ENCODE data around the gene TBC1D10A.

TBC1D10A gene, protein sequence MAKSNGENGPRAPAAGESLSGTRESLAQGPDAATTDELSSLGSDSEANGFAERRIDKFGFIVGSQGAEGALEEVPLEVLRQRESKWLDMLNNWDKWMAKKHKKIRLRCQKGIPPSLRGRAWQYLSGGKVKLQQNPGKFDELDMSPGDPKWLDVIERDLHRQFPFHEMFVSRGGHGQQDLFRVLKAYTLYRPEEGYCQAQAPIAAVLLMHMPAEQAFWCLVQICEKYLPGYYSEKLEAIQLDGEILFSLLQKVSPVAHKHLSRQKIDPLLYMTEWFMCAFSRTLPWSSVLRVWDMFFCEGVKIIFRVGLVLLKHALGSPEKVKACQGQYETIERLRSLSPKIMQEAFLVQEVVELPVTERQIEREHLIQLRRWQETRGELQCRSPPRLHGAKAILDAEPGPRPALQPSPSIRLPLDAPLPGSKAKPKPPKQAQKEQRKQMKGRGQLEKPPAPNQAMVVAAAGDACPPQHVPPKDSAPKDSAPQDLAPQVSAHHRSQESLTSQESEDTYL

DNA sequence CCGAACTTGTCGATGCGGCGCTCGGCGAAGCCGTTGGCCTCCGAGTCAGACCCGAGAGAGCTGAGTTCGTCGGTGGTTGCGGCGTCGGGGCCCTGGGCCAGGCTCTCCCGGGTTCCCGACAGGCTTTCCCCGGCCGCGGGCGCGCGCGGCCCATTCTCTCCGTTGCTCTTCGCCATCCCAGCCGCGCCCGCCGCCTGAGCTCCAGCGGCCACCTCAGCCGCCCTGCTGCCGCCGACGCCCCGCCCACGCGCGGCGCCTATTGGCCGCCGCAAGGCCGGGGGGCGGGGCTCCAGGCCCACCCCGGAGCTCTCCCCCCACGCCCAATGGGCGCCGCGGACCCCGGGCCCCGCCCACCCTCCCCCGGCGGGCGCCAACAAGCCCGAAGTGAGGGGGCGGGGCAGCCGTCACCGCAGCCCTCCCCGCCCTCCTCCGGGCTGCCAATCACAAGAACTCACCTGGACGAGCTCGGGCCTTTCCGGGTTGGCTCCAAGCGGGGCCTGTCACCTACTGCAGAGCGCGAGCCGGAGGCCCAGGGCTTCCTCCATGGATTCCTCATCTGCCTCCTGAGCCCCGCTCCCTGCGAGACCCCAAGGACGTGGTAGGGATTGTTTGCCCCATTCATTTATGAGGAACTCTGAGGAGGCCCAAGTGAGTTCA lies at the start of gene TBC1D10A:
TSS of gene TBC1D10A (minus strand) at position 236 of the 657 bp plus-strand sequence. CDS start at position 176, 60 bp downstream.
- DNase-seq: peak; percentile 91

DNA sequence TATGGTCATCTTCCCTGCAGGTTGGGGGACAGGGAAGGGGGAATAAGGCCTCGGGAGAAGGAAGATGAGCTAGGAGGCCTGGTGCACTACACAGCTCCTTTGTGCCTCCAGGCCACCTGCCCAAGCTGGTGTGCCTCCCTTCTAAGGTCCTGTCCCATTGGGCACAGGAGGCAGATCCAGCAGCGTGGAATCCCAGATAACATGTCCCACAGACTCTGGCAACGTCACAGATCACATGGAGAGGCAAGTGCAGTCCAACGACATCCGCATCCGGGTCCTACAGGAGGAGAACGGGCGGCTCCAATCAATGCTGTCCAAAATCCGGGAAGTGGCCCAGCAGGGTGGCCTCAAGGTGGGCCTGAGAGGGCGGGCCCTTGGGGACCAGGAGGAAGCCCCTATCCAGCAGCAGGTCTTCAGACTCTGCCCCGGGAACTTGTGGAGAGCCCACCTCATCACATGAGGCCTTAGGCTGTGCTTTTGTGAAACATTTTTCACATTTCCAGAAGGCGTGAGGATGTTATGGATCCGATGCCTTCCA lies 48.6 kb upstream of the TBC1D10A start:
- no peak for DNase-seq

DNA sequence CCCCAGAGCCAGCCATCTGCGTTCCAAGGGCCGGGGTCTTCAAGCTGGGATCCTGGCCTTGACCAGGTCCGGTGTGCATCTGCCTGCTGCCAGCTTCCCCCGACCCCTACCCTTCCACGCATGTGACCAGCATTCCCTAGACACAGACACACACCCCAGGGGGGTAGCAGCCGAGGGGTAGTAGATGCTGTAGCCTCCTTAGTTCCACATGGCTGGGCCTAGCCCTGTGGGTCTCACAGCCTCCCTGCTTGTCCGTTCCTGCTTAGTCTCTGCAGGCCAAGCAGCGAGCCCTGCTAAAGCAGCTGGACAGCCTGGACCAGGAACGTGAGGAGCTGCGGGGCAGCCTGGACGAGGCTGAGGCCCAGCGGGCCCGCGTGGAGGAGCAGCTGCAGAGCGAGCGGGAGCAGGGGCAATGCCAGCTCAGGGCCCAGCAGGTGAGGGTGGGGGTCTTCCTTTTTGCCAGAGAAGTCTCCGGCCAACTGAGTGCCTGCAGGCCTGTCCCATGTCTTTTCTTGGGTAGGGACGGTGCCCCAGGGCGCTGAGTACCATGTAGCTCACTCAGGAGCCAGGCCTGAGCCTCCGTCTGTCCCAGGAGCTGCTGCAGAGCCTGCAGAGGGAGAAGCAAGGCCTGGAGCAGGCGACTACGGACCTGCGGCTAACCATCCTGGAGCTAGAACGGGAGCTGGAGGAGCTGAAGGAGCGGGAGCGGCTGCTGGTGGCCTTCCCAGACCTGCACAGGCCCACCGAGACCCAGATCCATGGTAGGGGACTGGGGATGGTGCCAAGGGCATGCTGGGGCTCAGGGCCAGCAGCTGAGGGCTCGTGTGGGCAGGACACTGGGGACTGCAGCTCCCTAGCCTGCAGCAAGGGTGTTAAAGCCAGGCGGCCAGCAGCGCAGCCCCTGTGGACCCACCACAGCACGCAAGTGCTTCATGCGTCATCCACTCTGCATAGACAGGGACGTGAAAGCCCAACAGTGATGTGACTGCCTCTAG lies 46.9 kb upstream of the TBC1D10A start:
- DNase-seq: no peak

DNA sequence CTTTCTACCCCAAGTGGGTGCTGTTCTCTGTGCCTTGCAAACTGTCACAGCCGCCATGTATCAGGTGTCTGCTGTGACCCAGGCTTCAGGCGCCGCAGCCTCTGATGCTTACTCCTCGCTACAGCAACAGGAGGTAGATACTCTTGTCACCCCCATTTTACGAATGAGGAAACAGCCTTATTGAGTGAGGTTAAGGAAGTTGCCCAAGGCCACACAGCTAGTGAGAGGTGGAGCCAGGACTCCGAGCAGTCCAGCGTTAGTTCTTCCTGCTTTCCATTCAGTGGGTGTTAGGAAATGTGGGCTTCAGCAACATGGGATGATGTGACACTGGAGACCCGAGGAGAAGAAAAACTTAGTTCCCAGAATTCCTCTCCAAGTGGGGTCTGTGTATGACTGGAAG lies 46.2 kb upstream of the TBC1D10A start:
- no peak for DNase-seq

DNA sequence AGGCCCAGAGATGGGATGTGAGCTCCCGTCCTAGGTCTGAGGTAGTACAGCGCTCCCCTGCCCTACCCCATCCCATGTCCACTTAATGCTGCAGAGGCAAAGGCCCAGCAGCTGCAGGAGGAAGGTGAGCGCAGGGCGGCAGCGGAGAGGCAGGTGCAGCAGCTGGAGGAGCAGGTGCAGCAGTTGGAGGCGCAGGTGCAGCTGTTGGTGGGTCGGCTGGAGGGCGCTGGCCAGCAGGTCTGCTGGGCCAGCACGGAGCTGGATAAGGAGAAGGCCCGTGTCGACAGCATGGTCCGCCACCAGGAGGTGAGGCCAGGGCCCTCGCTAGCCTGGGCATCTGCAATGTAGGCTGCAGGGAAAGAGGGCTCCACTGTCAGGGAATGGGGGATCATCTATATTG lies 45.2 kb upstream of the TBC1D10A start:
- DNase-seq: no peak

DNA sequence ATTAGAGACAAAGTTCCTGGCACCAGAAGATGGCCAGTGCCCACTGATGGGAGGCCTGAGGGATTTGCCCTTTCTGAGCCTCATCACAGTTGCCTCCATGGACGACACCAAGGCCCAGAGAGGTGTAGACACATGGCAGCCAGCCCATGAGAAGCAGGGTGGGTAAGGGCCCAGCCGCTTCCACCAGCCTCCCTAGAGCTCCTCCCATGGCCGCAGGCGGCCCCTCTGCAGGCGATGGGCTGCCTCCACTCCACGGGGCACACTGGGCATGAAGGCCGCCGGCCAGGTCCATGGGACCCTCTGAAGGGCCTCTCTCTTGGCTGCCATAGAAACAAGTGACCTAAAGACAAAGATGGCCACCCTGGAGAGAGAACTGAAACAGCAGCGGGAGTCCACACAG lies 44.6 kb upstream of the TBC1D10A start:
- DNase-seq: no peak

DNA sequence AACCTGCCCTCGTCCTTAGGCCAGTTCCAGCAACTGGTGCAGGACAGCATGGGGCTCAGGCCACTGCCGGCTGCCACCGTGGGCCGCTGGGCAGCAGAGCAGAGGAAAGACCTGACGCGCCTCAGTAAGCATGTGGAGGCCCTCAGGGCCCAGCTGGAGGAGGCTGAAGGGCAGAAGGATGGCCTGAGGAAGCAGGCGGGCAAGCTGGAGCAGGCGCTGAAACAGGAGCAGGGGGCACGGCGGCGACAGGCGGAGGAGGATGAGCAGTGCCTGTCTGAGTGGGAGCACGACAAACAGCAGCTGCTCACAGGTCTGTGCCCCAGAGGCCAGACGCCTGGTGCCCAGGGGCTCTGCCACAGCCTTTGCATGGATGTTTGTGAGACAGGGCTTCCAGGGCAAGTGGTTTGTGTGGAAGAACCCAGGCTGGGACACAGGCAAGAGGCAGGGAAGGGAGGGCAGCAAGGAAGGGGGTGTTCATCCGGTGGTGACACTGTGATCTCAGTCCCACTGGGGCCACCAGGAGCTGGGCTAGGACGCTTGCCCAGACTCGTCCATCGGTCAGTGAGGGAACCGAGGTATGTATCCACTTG lies 44.0 kb upstream of the TBC1D10A start:
- no peak for DNase-seq

DNA sequence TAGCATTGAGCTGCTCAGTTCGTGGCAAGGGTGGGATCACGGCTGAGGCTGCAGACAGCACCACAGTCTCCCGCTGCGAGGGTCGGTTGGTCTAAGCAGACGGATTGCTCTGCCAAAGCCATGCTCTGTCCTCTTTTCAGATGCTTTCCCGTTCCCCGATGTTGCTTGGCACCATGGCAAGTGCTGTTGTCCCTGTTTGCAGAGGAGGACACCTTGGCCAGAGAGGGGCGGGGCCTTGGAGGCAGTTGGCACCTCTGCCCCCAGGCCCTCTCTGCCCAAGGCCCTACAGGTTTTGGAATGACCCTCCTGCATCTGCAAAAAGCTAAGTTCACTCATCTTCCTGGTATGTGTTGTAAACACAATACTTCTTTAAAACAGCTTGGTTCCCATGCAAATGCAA lies 41.7 kb upstream of the TBC1D10A start:
- DNase-seq: no peak

DNA sequence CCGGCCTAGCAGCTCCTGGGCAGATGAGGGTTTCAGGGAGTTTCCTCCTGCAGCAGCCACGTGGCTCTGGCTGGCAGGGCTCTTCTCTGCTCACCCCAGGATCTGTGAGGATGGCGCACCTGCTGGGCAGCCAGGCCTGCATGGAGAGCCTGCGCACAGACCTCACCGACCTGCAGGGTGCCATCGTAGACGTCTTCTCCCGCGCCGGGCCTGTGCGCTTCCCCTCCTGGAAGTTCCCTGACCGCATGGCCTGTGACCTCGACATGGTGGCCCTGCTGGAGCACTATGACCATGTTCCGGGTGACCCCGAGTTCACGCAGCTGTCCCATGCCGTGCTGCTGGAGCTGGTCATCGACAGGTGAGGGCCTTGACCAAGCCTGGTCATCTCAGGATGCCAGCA lies 39.1 kb upstream of the TBC1D10A start:
- DNase-seq: no peak

DNA sequence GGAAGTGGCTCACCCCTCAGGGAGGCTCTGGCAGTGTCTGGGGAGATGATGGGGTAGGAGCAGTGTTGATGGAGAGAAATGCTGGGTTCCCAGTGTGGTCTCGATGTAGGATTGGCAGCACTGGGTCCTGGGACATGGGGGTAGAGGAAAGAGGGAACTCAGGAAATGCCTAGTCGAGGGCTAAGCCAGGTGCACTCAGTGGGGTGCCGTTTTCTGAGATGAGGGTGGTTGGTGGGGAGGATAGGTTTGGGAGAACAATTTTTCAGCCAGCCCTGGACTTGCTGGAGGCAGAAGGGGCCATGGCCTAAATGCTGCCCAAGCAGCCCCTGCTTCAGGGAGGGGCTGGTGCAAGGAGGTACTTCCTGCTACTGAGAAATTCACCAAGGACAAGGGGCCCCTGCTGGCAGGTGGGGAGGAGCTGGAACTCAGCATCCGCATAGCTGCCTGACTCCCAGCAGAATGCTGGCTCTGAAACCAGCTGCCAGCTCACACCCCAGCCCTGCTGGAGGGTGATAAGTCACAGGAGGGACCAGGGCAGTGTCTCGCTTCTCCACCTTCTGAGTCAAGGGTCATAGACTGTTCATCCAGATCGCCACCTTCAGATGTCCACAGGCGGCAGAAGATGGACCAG lies 36.0 kb upstream of the TBC1D10A start:
- DNase-seq: peak; percentile 1

DNA sequence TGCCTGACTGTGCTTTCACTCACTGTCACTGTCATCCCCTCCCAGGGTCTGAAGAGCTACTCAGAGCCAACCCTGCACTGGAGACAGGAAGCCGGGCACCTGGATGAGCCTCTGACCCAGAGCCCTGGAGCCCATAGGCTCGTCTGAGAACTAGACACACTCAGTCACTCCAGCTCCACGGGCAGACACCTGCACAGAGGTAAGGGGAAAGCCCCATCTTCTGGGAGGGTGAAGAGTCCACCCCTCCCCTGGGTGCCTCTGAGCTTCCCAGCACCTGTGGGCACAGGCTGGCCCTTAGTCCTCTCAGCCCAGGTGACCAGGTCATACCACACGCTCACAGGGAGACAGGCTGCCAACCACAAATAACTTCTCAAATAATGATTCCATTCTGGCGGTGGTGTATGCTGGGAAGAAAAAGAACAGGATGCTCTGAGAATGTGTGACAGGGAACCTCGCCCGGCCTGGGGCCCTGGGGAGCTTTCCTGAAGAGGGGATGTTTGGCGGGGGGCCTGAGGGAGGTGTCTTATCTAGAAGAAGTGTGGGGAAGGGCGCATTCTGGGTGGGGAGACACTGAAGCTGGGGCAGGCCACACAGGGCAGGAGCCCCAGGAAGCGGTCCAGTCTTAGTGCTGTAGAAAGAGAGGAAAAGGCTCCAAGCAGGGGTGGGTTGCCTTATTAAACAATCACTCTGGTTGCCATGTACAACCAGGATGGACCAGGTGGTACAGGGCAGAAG lies 35.3 kb upstream of the TBC1D10A start:
- DNase-seq: no peak

DNA sequence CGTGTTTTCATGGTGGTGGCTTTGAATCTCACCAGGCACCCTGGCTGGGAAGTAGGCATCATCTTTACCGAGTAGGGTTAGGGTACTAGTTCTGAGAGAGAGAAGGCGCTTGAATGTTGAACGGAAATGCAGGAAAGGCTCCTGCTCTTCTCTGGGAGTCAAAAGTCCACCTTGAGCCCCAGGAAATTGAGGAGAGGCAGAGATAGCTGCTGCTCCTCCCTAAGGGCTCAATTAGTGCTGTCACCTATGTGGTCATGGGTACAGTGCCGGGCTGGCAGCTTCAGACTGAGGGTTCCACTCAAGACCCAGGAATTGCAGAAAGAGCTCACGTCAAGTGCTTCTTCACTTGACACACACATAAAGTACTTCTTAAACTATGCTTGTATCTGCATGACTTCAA lies 31.8 kb upstream of the TBC1D10A start:
- no peak for DNase-seq

DNA sequence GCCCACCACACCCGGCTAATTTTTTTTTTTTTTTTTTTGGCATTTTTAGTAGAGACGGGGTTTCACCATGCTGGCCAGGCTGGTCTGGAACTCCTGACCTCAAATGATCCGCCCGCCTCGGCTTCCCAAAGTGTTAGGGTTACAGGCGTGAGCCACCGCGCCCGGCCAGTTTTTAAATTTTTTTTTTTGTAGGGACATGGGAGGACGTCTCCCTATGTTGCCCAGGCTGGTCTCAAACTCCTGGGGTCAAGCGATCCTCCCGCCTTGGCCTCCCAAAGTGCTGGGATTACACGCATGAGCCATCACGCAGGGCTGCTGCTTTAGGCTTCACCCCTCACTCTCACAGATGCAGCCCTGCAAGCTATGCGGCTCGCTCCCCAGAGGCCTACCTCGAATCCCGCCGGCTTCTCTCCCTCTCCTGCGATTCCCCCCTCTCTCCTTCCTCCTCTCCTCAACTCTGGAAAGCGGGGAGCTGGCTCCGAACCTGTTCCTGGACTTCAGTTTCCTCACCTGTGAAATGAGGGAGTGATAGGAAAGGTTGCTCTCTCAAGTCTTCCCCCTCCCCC lies 31.0 kb upstream of the TBC1D10A start:
- no peak for DNase-seq

DNA sequence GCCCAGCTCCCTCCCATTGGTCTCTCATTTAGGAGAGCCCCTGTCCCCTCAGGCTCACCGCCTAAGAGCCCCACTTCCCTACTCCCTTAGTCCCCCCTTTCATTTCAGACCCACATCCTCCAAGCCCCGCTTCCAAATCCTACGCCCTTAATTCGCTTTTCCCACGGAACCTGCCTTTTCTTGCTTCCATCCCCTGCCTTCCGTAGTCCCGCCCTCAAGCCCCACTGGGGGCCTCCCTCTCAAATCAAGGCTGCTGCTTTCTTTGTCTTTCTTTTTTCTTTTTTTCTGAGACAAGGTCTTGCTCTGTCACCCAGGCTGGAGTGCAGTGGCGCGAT lies 30.5 kb upstream of the TBC1D10A start:
- no peak for DNase-seq

DNA sequence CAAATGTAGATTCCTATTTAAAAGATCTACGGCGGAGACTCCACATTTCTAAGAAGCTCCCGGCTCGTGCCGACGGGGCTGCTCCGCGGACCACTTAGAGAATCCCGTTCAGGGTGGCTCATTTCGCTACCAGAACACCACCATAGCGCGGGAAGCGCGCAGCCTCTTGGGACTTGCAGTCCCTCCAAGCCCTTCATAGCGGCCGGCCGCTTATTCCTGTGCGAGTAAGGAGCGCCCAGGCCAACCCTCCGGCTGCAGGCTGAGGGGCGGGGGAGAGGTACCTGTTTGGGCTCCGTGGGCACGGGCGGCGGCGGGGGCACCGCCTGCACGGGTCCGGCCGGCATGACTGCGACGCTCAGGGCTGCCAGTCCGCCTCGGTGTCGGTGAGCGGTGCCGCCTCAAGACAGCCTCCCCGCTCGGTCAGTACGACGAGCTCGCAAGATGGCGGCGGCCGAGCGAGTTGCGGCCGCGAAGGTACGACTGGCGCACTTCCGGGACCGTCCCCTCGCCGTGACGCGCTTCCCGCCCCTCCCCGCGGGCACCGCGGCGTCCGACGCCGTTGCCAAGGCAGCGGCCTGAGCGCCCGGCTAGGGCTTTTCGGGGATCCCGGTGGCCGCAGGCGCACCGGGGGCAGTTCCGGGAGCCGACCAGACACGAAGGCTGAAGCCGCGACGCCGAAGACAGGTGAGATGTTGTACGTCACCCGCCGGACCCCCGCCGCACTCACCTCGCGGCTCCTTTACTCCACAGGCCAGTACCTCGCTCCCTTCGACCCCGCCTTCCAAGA lies 29.9 kb upstream of the TBC1D10A start, which contains the start of the genes CCDC157 and SF3A1:
TSS of gene CCDC157 (plus strand) at position 559 of the 787 bp plus-strand sequence. CDS start 8,994 bp downstream, outside the sequence.
TSS of gene SF3A1 (minus strand) at position 446 of the 787 bp plus-strand sequence. CDS start at position 344, 102 bp downstream.
- DNase-seq: peak; percentile 86

DNA sequence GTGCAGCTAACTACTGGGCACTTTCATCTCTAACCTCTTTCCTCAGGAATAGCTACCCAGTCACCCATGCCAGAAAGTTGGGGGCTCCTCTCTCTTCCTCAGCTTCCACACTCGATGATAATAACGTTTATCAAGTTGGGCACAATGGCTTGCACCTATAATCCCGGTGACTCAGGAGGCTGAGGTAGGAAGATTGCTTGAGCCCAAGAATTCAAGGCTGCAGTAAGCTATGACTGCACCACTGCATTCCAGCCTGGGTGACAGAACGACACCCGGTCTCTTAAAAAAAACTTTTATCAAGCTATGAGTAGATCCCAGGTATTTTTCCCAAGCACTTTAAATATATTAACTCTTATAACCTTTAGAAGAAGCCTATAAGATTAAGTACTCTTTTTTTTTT lies 27.9 kb upstream of the TBC1D10A start:
- DNase-seq: no peak

DNA sequence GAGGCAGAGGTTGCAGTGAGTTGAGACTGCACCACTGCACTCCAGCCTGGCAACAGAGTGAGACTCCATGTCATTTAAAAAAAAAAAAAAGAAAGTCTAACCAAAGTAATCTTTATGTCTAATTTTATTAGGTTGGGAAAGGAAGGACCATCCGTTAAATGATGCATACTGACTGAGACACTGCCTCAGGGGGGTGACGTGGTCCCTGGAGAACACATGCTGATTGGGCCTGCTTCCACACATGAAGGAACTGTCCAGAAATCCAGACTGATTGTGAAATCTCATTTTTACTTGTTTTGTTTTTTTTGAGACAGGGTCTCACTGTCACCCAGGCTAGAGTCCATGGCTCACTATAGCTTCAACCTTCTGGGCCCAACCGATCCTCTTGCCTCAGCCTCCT lies 24.5 kb upstream of the TBC1D10A start:
- no peak for DNase-seq

DNA sequence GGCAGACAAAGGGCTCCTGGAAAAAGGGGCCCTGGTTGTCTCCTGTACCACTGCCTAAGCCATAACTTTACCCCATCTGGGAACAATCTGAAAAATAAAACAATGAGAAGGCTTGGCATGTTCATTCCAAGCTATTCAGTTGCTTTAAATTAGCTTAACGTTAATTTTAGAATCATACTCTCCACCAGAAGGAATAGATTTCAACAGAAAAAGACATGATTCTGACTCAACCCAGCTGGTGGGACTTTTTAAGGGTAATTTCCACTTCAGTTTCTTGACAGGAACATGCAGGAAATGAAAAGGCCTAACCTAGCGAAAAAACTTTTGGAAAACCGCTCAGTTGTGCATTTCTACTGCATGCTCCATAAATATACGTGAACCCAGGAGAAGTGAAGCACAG lies 22.1 kb upstream of the TBC1D10A start:
- DNase-seq: no peak

DNA sequence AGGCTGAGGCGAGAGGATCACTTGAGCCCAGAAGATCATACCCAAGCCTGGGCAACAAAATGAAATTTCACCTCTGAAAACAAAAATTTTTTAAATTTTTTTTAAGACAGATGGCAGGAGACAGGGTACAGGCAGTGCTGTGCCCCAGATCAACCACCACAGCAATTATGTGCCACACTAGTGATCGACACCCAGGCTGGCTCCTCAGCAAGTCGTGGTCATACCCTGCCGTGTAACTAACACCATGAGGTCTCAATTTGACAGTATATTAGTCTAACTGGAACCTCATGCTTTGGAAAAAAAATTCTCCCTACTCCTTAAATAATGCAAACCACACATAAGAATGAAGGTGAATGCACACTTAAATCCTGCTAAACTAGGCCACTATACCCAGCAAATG lies 21.7 kb upstream of the TBC1D10A start:
- DNase-seq: no peak
